ENCODE data around the gene GREB1. TPM values are rescaled to one million over a fixed set of nuclear protein-coding genes. Genes with fewer than 3 reads are reported as not detected.

Gene GREB1
- total RNA-seq, 4 donors from 2014 or later = 0.20 to 2.6 (median 1.5) TPM

DNA sequence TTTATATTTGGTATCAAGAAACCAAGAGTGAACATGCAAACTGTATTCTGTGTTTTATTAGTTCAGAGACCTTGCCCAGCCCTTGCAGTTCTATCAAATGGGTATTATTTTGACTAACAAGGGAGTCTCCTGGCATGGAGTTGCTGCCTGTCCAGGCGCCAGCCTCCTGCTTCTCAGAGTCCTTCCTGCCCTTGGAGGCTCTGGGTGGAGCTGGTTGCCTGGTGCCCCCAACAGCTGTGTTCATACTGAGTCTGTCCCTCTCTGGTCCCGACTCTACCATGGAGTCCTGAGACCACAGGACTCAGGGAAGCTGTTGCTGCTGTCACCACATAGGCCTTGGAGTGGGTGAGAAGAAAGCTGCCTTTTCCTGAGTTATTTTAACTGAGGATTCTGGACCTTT, 26.3 kb upstream of the GREB1 start:
- TF ChIP-seq, protein P1, sequence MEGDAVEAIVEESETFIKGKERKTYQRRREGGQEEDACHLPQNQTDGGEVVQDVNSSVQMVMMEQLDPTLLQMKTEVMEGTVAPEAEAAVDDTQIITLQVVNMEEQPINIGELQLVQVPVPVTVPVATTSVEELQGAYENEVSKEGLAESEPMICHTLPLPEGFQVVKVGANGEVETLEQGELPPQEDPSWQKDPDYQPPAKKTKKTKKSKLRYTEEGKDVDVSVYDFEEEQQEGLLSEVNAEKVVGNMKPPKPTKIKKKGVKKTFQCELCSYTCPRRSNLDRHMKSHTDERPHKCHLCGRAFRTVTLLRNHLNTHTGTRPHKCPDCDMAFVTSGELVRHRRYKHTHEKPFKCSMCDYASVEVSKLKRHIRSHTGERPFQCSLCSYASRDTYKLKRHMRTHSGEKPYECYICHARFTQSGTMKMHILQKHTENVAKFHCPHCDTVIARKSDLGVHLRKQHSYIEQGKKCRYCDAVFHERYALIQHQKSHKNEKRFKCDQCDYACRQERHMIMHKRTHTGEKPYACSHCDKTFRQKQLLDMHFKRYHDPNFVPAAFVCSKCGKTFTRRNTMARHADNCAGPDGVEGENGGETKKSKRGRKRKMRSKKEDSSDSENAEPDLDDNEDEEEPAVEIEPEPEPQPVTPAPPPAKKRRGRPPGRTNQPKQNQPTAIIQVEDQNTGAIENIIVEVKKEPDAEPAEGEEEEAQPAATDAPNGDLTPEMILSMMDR (IDR thresholded peaks at IDR 0.05) = no peak
- TF ChIP-seq EP300 (IDR thresholded peaks at IDR 0.05; ENCODE audit: low read depth) (no peak), POLR2A (IDR thresholded peaks at IDR 0.05) (no peak), POLR2AphosphoS5 (IDR thresholded peaks at IDR 0.05) (no peak)
- peaks cover 0 to 8% (median 0%) of the 10 kb centered on the region in 4 donors for H3K4me1 ChIP-seq
- intact Hi-C loops (cut with DNase I; ENCODE audit: low total_unique reads) = no loop called here
- 72% methylated on average over 2 of the region's 2 CpGs; no CpG with 5 or more reads in 1 of the 2 donors for WGBS, 2 donors (ENCODE audit: low coverage in 1 of 2)
- H3K36me3 ChIP-seq = no peaks in the 10 kb centered on the region
- no peak overlapping the region for H3K4me3 ChIP-seq
- H3K9me3 ChIP-seq = no peaks in the 10 kb centered on the region
- no peaks in the 10 kb centered on the region for H3K27me3 ChIP-seq
- in situ Hi-C loops (cut with MboI; ENCODE audit: low pct_ligation_motif_present in 1 of 4, low pct_unique_long_range_greater_than_20kb in 1 of 4, low sequenced_read_pairs in 3 of 4) = no loop called here
- DNase-seq = no peak
- H3K27ac ChIP-seq = peak overlapping the region in 3 of 4 donors; percentile 23 to 33 (median 28)

DNA sequence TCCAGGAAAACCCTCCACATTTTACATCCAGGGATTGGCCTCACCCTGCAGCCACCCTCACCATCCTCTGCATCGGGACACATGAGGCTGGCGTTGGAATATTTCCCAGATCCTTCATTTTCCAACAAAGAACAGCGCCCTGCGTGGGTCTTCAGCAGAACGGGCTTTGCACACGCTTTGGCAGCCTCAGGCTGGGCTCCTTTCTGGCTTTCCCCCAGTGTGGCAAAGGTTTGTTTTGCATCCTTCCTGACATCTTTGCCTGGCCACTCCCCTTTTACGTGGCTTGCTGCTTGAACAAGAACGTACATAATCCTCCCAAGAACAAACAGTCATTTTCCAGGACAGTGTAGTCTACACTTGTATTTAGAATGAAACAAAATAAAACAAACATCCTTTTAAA, 25.6 kb upstream of the GREB1 start:
- intact Hi-C loops (cut with DNase I; ENCODE audit: low total_unique reads) = no loop called here
- DNase-seq = no peak

DNA sequence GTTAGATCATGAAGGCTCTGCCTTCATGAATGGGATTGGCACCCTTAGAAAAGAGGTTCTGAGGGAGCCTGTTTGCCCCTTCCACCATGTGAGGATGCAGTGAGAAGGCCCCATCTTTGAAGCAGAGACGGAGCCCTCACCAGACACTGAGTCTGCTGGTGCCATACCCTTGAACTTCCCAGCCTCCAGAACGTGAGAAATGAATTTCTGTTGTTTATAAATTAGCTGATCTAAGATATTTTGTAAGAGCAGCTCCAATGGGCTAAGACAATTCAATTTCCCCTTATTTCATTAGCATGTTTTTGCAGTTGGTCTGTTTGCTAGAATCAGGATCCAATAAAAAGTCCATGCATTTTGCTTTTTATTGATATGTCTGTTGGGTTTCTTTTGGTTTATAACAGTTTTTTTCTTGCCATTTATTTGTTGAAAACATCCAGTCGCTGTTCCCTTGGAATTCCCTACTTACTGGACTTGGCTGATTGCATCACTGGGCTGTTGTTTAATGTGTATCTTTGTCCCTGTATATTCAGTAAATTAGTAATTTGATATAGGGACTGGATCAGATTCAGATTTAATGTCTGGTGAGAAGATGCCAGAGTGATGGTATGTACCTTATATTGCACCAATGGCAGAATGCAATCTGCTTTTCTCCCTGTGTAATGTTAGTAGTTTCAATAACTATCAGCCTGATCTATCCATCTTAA, 24.0 kb upstream of the GREB1 start:
- in situ Hi-C loops (cut with MboI; ENCODE audit: low pct_ligation_motif_present in 1 of 4, low pct_unique_long_range_greater_than_20kb in 1 of 4, low sequenced_read_pairs in 3 of 4) (no loop called here), intact Hi-C loops (cut with DNase I; ENCODE audit: low total_unique reads) (no loop called here)
- Histone ChIP-seq H3K9me3 (no peaks in the 10 kb centered on the region), H3K4me1 (peaks cover 0 to 8% (median 0%) of the 10 kb centered on the region in 4 donors), H3K27ac (no peak overlapping the region), H3K4me3 (no peak overlapping the region), H3K36me3 (no peaks in the 10 kb centered on the region), H3K27me3 (no peaks in the 10 kb centered on the region)
- no peak for DNase-seq
- WGBS, 2 donors (ENCODE audit: low coverage in 1 of 2) = 71 to 79% methylated on average over 2 to 3 of the region's 3 CpGs
- TF ChIP-seq POLR2A (IDR thresholded peaks at IDR 0.05) = no peak
- TF ChIP-seq, protein P1 (IDR thresholded peaks at IDR 0.05) = no peak
- no peak for TF ChIP-seq POLR2AphosphoS5 (IDR thresholded peaks at IDR 0.05)
- TF ChIP-seq EP300 (IDR thresholded peaks at IDR 0.05; ENCODE audit: low read depth) = no peak

More for the DNA sequence above, 25.6 kb upstream of the GREB1 start:
- in situ Hi-C loops (cut with MboI; ENCODE audit: low pct_ligation_motif_present in 1 of 4, low pct_unique_long_range_greater_than_20kb in 1 of 4, low sequenced_read_pairs in 3 of 4) = no loop called here
- WGBS, 2 donors (ENCODE audit: low coverage in 1 of 2) = 49 to 59% methylated on average over 6 to 8 of the region's 8 CpGs
- Histone ChIP-seq H3K9me3 (no peaks in the 10 kb centered on the region), H3K27ac (peak overlapping the region; percentile 15 to 33 (median 26)), H3K4me3 (no peak overlapping the region), H3K36me3 (no peaks in the 10 kb centered on the region), H3K27me3 (no peaks in the 10 kb centered on the region), H3K4me1 (peaks cover 0 to 8% (median 0%) of the 10 kb centered on the region in 4 donors)
- TF ChIP-seq, protein P1 (IDR thresholded peaks at IDR 0.05) = no peak
- no peak for TF ChIP-seq POLR2AphosphoS5 (IDR thresholded peaks at IDR 0.05)
- TF ChIP-seq POLR2A (IDR thresholded peaks at IDR 0.05) = no peak
- TF ChIP-seq EP300 (IDR thresholded peaks at IDR 0.05; ENCODE audit: low read depth) = no peak

DNA sequence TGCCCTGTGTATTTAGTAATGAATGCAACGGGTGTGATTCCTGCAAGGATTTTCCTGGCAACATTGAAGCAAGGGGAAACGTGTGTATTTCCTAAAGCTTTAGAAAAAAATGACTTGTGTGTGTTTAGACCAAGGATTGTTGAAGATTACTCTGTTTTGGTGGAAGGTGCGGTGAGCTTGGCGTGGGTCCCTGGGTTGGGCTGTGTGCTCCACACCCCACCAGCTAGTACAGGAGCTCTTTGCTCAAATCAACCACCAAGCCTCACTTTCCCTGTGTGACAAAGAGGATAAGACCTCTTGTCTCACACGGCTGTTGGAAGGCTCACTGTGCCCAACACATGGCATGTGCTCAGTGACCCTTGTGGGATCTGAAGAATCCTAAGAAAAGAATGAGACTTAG, 21.4 kb upstream of the GREB1 start:
- Histone ChIP-seq H3K36me3 (no peaks in the 10 kb centered on the region), H3K27ac (no peak overlapping the region), H3K4me1 (peaks cover 0 to 8% (median 0%) of the 10 kb centered on the region in 4 donors), H3K9me3 (no peaks in the 10 kb centered on the region), H3K27me3 (no peaks in the 10 kb centered on the region), H3K4me3 (no peak overlapping the region)
- in situ Hi-C loops (cut with MboI; ENCODE audit: low pct_ligation_motif_present in 1 of 4, low pct_unique_long_range_greater_than_20kb in 1 of 4, low sequenced_read_pairs in 3 of 4) (no loop called here), intact Hi-C loops (cut with DNase I; ENCODE audit: low total_unique reads) (no loop called here)
- 65 to 72% methylated on average over 3 to 5 of the region's 5 CpGs for WGBS, 2 donors (ENCODE audit: low coverage in 1 of 2)
- TF ChIP-seq, protein P1 (IDR thresholded peaks at IDR 0.05) = no peak
- TF ChIP-seq POLR2A (IDR thresholded peaks at IDR 0.05) (no peak), EP300 (IDR thresholded peaks at IDR 0.05; ENCODE audit: low read depth) (no peak), POLR2AphosphoS5 (IDR thresholded peaks at IDR 0.05) (no peak)
- DNase-seq = no peak
